ENCODE data around the gene FOXP1. TPM values are rescaled to one million over a fixed set of nuclear protein-coding genes. Genes with fewer than 3 reads are reported as not detected.

The FOXP1 gene
- total RNA-seq, 4 donors from 2014 or later = 103 to 173 (median 140) TPM

DNA sequence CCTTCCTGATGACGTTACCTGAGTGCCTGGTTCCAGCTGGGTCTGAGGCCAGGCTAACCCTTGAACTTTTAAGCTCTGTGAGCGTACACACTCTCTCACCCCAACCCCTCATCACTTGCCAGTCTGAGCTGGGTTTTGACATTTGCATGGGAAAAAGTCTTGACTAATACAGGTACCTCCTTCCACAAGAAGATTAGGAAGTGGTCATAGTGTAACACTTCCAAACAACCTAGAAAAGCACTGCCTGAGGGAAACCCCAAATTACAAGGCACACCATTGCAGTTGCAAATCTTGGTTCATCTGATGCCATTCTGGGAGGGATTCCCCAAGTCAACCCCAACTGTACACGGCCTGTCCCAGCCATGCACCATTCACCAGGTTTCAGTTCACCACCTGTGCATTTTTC, 499.8 kb downstream of the FOXP1 start:
- H3K27ac ChIP-seq = peak overlapping the region in 1 of 4 donors; percentile 25
- H3K36me3 ChIP-seq = no peaks in the 10 kb centered on the region
- H3K27me3 ChIP-seq = no peaks in the 10 kb centered on the region
- TF ChIP-seq POLR2A (IDR thresholded peaks at IDR 0.05) = no peak
- TF ChIP-seq, protein P1, sequence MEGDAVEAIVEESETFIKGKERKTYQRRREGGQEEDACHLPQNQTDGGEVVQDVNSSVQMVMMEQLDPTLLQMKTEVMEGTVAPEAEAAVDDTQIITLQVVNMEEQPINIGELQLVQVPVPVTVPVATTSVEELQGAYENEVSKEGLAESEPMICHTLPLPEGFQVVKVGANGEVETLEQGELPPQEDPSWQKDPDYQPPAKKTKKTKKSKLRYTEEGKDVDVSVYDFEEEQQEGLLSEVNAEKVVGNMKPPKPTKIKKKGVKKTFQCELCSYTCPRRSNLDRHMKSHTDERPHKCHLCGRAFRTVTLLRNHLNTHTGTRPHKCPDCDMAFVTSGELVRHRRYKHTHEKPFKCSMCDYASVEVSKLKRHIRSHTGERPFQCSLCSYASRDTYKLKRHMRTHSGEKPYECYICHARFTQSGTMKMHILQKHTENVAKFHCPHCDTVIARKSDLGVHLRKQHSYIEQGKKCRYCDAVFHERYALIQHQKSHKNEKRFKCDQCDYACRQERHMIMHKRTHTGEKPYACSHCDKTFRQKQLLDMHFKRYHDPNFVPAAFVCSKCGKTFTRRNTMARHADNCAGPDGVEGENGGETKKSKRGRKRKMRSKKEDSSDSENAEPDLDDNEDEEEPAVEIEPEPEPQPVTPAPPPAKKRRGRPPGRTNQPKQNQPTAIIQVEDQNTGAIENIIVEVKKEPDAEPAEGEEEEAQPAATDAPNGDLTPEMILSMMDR (IDR thresholded peaks at IDR 0.05) = no peak
- H3K4me3 ChIP-seq = no peak overlapping the region
- no peak for DNase-seq
- peaks cover 0 to 20% (median 18%) of the 10 kb centered on the region in 4 donors for H3K4me1 ChIP-seq
- H3K9me3 ChIP-seq = no peaks in the 10 kb centered on the region

DNA sequence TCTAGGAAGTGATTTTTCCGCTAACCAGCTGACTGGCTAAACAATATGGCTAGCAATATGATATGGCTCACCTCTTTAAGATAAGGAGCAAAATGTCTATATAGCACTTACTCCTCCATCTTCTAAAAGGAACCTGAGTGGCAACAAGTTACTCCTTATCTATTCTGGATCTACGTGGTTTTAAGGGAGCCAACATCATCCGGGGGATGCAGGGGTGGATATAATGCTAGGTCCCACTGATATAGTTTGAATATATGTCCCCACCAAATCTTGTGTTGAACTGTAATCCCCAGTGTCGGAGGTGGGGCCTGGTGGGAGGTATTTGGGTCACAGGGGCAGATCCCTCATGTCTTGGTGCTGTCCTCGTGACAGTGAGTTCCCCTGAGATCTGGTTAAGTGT, 500.7 kb downstream of the FOXP1 start:
- Histone ChIP-seq H3K9me3 (no peaks in the 10 kb centered on the region), H3K27me3 (no peaks in the 10 kb centered on the region), H3K36me3 (no peaks in the 10 kb centered on the region), H3K27ac (no peak overlapping the region), H3K4me3 (no peak overlapping the region), H3K4me1 (peaks cover 0 to 26% (median 14%) of the 10 kb centered on the region in 4 donors)
- DNase-seq = no peak
- TF ChIP-seq, protein P1 (IDR thresholded peaks at IDR 0.05) = no peak
- TF ChIP-seq POLR2A (IDR thresholded peaks at IDR 0.05) = no peak

DNA sequence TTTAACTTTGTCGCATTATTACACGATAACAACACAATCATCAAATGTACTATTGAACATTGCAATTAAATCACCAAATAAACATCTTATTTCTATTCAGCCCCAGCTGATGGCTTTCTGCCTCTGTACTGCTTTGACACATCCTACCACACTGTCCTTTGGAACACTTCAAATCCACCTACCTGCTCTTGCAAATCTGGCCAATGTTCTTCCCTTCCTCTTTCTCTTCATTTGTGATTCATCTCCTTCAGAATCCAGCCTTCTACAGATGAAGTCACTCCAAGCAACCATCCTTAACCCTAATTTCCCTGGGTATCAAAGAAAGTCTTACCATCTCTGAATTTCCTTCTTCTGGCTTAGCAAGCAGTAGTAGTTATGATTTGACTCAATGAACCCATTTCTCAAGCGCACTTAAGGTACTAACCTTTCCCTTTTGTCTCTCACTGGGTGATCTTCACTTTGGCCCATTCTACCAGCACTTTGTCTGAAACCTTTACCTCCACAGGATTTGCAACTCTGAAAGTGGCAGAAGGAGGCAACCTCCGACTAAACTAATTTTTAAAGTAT, 502.9 kb downstream of the FOXP1 start:
- H3K4me3 ChIP-seq = no peak overlapping the region
- H3K27ac ChIP-seq = no peak overlapping the region
- H3K27me3 ChIP-seq = no peaks in the 10 kb centered on the region
- no peak for DNase-seq
- H3K4me1 ChIP-seq = peaks cover 0 to 38% (median 13%) of the 10 kb centered on the region in 4 donors
- no peaks in the 10 kb centered on the region for H3K9me3 ChIP-seq
- TF ChIP-seq, protein P1 (IDR thresholded peaks at IDR 0.05) = no peak
- no peak for TF ChIP-seq POLR2A (IDR thresholded peaks at IDR 0.05)
- H3K36me3 ChIP-seq = no peaks in the 10 kb centered on the region

DNA sequence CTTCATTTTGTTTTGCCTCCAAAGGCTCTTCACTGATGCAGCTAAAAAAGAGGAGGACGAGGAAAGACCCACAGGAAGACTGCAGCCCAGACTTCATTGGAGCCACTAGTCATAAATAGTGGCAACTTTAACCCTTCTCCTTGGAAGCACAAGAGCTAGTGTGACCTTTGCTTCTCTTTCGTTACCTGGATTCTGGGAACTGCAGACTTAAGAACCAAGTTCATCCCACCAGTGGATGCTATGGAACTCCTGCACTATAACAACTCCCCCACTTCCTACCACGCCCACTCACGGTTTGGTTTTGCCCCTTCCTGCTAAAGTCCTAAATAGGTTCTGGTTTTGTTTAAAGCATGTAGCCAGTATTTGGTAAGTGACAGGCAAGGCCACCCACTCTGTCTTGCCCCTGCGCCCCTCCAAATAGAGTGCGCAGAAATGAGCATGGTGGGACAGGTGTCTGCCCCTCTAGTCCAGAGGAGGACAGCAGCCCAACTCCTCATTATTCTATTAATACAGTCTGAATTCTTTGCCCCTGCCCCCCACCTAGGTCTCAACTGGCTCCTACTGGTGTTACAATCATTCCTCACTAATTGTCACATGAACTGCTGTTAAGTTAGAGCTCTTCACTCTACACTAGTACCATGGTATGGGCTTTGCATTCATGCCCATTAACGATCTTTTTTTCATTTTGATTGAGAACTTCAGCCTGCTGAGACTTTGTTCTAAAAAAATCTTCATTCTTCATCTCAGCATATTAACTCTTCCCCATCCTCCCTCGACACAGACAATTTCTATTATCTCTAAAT, 504.6 kb downstream of the FOXP1 start:
- Histone ChIP-seq H3K36me3 (no peaks in the 10 kb centered on the region), H3K27ac (peak overlapping the region in 3 of 4 donors; percentile 13 to 20 (median 14)), H3K4me3 (no peak overlapping the region), H3K27me3 (no peaks in the 10 kb centered on the region), H3K9me3 (no peaks in the 10 kb centered on the region), H3K4me1 (peaks cover 0 to 38% (median 13%) of the 10 kb centered on the region in 4 donors)
- TF ChIP-seq POLR2A (IDR thresholded peaks at IDR 0.05) = no peak
- TF ChIP-seq, protein P1 (IDR thresholded peaks at IDR 0.05) = no peak
- no peak for DNase-seq

DNA sequence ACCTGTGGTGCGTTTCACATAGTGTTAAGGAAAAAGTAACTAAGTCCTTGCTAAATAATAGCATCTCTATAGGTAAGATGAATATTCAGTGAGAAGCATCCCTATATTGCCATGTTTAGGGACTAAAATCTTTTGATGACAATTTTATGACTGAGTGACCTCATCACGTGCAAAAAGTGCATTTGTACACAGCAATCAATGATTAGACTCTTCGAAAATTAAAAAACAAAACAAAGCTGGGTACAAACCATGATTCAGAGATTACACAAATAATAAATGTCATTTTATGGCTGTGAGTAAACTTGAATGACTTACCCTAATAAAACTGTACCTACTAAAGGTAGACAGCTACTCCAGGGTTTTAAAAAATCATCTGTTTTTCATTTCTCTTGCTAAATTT, 505.3 kb downstream of the FOXP1 start:
- Histone ChIP-seq H3K4me1 (peaks cover 0 to 38% (median 11%) of the 10 kb centered on the region in 4 donors), H3K27ac (peak overlapping the region in 3 of 4 donors; percentile 13 to 20 (median 14))
- DNase-seq = no peak

More for the DNA sequence above, 505.3 kb downstream of the FOXP1 start:
- H3K9me3 ChIP-seq = no peaks in the 10 kb centered on the region
- TF ChIP-seq POLR2A (IDR thresholded peaks at IDR 0.05) = no peak
- TF ChIP-seq, protein P1 (IDR thresholded peaks at IDR 0.05) = no peak
- no peak overlapping the region for H3K4me3 ChIP-seq
- no peaks in the 10 kb centered on the region for H3K27me3 ChIP-seq
- no peaks in the 10 kb centered on the region for H3K36me3 ChIP-seq
